Lower lobe of right lung (tissue), 2 donors: ENCODE data around the gene CGNL1. TPM values are rescaled to one million over a fixed set of nuclear protein-coding genes. Genes with fewer than 3 reads are reported as not detected.

Experiments used
- ATAC-seq, 2 donors: fragments of 200-7000 bp; cut with Tn5 transposase; one replicate each; pipeline ENCODE4 v1.9.1; 2020 to 2022; ENCODE audit warnings: mild to moderate bottlenecking in 2 of 2, moderate library complexity in 2 of 2
- DNase-seq: peaks from one replicate; pipeline ENCODE4 v3.0.0-alpha.2; 2020
- H3K27ac ChIP-seq: fragments of 200-600 bp; one replicate; pipeline ENCODE4 v1.8.0; 2022
- H3K27me3 ChIP-seq: fragments of 200-600 bp; one replicate; pipeline ENCODE4 v1.8.0; 2022; ENCODE audit warnings: low read depth
- H3K36me3 ChIP-seq: fragments of 200-600 bp; one replicate; pipeline ENCODE4 v1.8.0; 2022; ENCODE audit warnings: mild to moderate bottlenecking
- H3K4me1 ChIP-seq: fragments of 200-600 bp; one replicate; pipeline ENCODE4 v1.8.0; 2022
- H3K4me3 ChIP-seq: fragments of 200-600 bp; one replicate; pipeline ENCODE4 v1.8.0; 2022; ENCODE audit warnings: mild to moderate bottlenecking
- H3K9me3 ChIP-seq: fragments of 200-600 bp; one replicate; pipeline ENCODE4 v1.8.0; 2022
- intact Hi-C: fragments of 100-400 bp; cut with DNase I; formaldehyde crosslinking; loops from one replicate; pipeline ENCODE4 v1.11.0; 2022
- total RNA-seq: library from RNA; stranded (reverse); fragmentation: NEBNext Ultra II Directional; extraction: Animal tissue kit (Norgen Biotek cat#: 25700); gene quantifications from one replicate; pipeline ENCODE4 v1.2.1, GENCODE V29; 2021
- TF ChIP-seq, protein P1 (sequence below): fragments of 200-600 bp; IDR thresholded peaks from one replicate; pipeline ENCODE4 v1.8.0; 2022; ENCODE audit warnings: antibody characterized with exemption, mild to moderate bottlenecking
- donor health status: DM: no; HTN: yes; CAD: no; lungs with severe emphysema.

The CGNL1 gene
- total RNA-seq, 1 donor from 2014 or later: 46.0 TPM

DNA sequence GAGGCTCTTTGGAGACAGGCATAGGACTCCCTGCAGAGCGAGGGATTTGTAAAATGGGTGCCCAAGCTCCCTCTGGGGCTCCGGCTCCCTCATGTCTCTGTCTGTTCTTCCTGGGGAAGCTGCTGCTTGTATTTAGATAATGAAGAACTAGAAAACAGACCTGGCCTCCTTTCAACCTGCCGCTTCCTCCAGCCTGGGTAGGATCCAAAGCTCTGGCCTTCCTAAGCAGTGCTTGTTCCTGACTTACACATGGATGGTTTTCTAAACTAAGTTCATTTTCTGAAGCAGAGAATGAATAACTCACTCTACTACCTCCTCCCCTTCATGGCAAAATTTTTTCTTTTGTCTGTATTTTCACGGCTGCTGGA is 178.5 kb downstream of the CGNL1 start:
- ATAC-seq (no peak), DNase-seq (no peak)
- Histone ChIP-seq H3K4me1 (peaks cover 42% of the 10 kb centered on the region), H3K27me3 (no peaks in the 10 kb centered on the region), H3K9me3 (no peaks in the 10 kb centered on the region), H3K27ac (peak overlapping the region; percentile 87), H3K36me3 (no peaks in the 10 kb centered on the region), H3K4me3 (no peak overlapping the region)
- intact Hi-C loops: no loop called here
- TF ChIP-seq, protein P1, sequence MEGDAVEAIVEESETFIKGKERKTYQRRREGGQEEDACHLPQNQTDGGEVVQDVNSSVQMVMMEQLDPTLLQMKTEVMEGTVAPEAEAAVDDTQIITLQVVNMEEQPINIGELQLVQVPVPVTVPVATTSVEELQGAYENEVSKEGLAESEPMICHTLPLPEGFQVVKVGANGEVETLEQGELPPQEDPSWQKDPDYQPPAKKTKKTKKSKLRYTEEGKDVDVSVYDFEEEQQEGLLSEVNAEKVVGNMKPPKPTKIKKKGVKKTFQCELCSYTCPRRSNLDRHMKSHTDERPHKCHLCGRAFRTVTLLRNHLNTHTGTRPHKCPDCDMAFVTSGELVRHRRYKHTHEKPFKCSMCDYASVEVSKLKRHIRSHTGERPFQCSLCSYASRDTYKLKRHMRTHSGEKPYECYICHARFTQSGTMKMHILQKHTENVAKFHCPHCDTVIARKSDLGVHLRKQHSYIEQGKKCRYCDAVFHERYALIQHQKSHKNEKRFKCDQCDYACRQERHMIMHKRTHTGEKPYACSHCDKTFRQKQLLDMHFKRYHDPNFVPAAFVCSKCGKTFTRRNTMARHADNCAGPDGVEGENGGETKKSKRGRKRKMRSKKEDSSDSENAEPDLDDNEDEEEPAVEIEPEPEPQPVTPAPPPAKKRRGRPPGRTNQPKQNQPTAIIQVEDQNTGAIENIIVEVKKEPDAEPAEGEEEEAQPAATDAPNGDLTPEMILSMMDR: no peak

DNA sequence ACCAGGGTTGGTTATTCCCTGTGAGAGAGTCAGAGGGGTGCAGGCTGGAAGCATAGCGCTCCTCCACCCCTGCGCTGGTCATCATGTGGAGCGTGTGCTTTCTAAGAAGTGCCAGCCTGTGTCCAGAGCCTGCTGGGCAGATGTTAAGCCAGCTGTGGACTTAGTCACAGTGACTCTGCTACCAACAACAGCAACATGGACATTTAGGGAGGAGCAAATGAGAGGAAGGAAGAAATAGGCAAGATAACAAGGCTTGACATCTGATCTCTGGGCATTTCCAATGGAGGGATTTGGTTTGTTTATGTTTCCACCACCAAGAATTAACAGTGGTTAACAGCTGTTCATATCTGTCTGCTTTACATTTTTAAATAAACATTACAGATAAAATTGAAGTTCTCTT is 179.0 kb downstream of the CGNL1 start:
- Histone ChIP-seq H3K27me3 (no peaks in the 10 kb centered on the region), H3K4me3 (no peak overlapping the region), H3K36me3 (no peaks in the 10 kb centered on the region), H3K4me1 (peaks cover 39% of the 10 kb centered on the region), H3K9me3 (no peaks in the 10 kb centered on the region), H3K27ac (peak overlapping the region; percentile 87)
- intact Hi-C loops: no loop called here
- ATAC-seq: no peak
- DNase-seq: no peak
- TF ChIP-seq, protein P1: no peak

DNA sequence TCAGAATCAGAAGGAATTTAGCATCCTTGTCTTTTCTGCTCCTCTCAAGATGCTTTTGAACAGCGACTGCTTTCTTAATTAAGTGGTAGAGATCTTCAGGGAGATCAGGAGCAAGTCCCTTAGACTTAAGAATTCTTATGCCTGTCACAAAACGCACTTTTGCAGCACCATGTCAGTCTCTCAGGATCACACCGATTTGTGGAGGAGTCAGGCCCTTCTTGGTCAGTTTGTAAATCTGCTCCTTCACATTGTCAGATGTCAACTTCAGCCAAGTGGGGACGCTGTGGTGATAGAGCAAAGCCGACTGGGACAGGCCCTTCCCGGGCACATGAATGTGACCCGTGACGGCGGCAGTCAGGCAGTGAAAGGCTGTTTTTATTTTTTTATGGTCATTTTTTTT is 179.7 kb downstream of the CGNL1 start:
- TF ChIP-seq, protein P1: no peak
- H3K4me3 ChIP-seq: no peak overlapping the region
- no peaks in the 10 kb centered on the region for H3K9me3 ChIP-seq
- no peaks in the 10 kb centered on the region for H3K27me3 ChIP-seq
- ATAC-seq: no peak
- intact Hi-C loops: no loop called here
- DNase-seq: no peak
- no peaks in the 10 kb centered on the region for H3K36me3 ChIP-seq
- no peak overlapping the region for H3K27ac ChIP-seq
- peaks cover 37% of the 10 kb centered on the region for H3K4me1 ChIP-seq

DNA sequence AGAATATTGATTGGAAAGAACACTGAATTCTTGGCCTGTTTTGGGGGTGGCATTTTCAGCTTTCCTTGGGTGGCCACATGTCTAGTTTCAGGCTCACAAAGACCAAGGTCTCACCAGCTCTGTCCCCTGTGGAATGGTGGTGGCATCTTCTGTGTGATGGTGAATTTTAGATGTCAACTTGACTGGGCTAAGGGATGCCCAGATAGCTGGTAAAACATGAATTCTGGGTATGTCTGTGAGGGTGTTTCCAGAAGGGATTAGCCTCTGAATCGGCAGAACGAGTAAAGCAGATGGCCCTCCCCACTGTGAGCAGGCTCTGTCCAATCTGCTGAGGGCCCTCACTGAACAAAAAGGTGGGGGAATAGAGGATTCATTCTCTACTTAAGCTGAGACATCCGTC is 181.0 kb downstream of the CGNL1 start:
- TF ChIP-seq, protein P1: no peak
- peaks cover 31% of the 10 kb centered on the region for H3K4me1 ChIP-seq
- H3K4me3 ChIP-seq: no peak overlapping the region
- DNase-seq (no peak), ATAC-seq (no peak)
- no peak overlapping the region for H3K27ac ChIP-seq
- intact Hi-C loops: no loop called here
- no peaks in the 10 kb centered on the region for H3K36me3 ChIP-seq
- H3K27me3 ChIP-seq: no peaks in the 10 kb centered on the region
- no peaks in the 10 kb centered on the region for H3K9me3 ChIP-seq

DNA sequence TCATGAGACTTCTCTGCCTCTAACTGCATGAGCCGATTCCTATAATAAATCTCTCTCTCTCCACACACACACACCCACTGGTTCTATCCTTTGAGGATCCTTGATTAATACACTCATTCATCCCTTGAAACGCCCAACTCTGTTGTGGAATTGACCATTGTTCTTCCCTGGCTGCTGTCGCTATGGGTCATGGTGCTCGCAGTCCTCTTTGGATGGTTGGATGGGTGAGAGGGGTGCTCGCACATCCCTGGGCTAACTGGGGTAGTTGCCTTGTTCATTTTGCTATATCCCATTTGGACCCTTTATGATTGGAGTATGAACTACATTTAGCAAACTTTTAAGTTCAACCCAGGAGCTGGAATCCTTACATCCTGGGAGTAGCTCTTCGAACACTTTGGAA is 181.5 kb downstream of the CGNL1 start:
- Histone ChIP-seq H3K4me1 (peaks cover 26% of the 10 kb centered on the region), H3K27me3 (no peaks in the 10 kb centered on the region), H3K4me3 (no peak overlapping the region), H3K27ac (no peak overlapping the region), H3K9me3 (no peaks in the 10 kb centered on the region), H3K36me3 (no peaks in the 10 kb centered on the region)
- DNase-seq: no peak
- TF ChIP-seq, protein P1: no peak
- ATAC-seq: no peak
- intact Hi-C loops: no loop called here

DNA sequence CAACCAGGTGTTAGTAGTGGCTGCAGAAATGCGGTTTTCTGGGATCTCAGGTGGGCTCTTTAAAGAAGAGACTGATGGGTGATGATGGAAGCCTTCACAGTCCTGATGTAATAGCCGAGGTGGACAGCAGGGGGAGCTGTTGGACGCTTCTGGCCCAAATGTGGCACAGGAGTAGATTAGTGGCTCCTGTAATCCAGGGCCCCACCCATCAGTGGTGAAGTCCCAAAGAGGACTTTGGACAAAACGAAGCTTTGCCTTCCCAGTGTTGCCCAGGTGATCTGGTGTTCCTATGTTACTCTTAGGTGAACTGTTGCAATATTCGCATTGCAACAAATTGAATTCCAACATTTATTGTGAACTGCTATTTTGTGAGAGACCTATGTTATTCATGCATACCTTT is 183.6 kb downstream of the CGNL1 start:
- ATAC-seq: peak; percentile 84 to 91

More for the DNA sequence above, 183.6 kb downstream of the CGNL1 start:
- H3K4me3 ChIP-seq: no peak overlapping the region
- H3K27ac ChIP-seq: no peak overlapping the region
- intact Hi-C loops: no loop called here
- H3K9me3 ChIP-seq: no peaks in the 10 kb centered on the region
- TF ChIP-seq, protein P1: peak; percentile 87
- H3K4me1 ChIP-seq: peaks cover 18% of the 10 kb centered on the region
- H3K36me3 ChIP-seq: no peaks in the 10 kb centered on the region
- DNase-seq: peak; percentile 71
- H3K27me3 ChIP-seq: no peaks in the 10 kb centered on the region
